GM23338 (cell line): ENCODE measurements around the gene ACVR1C.
A peak's percentile ranks its signal among the peaks of the same experiment; 100 is the strongest.

Source experiments
- CREB1 ChIP-seq: fragments of 250-450 bp; sonication (Bioruptor Pico); IDR thresholded peaks from 2 replicates; pipeline ENCODE4 v1.5.0; 2020; ENCODE audit warnings: low read depth, mild to moderate bottlenecking, moderate library complexity
- CTCF ChIP-seq, 2 experiments: fragments of 200-600 bp in 1 of 2; sonication (generic) in 1 of 2; conservative IDR thresholded peaks; 2 replicates each; pipeline versions ENCODE4 v1.5.1 to v1.6.1; 2016 to 2017; ENCODE audit warnings: antibody characterized with exemption in 2 of 2, low read depth in 2 of 2, mild to moderate bottlenecking in 2 of 2, moderate library complexity in 1 of 2
- ETS1 ChIP-seq: IDR thresholded peaks from 2 replicates; pipeline ENCODE4 v1.6.1; 2016; ENCODE audit warnings: antibody characterized with exemption
- EZH2 ChIP-seq: fragments of 200-600 bp; sonication (generic); IDR thresholded peaks from one replicate; pipeline ENCODE4 v1.8.0; 2017; ENCODE audit warnings: antibody characterized with exemption, mild to moderate bottlenecking, low read depth; ENCODE audit not compliant: unreplicated experiment
- EZH2phosphoT487 ChIP-seq: fragments of 200-600 bp; sonication (generic); IDR thresholded peaks from one replicate; pipeline ENCODE4 v1.8.1; 2018; ENCODE audit warnings: antibody characterized with exemption; ENCODE audit not compliant: unreplicated experiment
- POLR2AphosphoS5 ChIP-seq: IDR thresholded peaks from 2 replicates; pipeline ENCODE4 v1.6.1; 2016; ENCODE audit warnings: antibody characterized with exemption, low read depth
- REST ChIP-seq: IDR thresholded peaks from one replicate; pipeline ENCODE4 v1.6.1; 2018; ENCODE audit warnings: antibody characterized with exemption; ENCODE audit not compliant: unreplicated experiment
- ZNF331 ChIP-seq: fragments of 250-450 bp; sonication (Bioruptor Pico); IDR thresholded peaks from 2 replicates; pipeline ENCODE4 v1.5.0; 2020; ENCODE audit warnings: low read depth, mild to moderate bottlenecking, moderate library complexity
- ZNF462 ChIP-seq: fragments of 250-450 bp; sonication (Bioruptor Pico); IDR thresholded peaks from 2 replicates; pipeline ENCODE4 v1.5.0; 2020; ENCODE audit warnings: mild to moderate bottlenecking, moderate library complexity

GRCh38 chr2:157587576-157587975 lies 41.1 kb downstream of the ACVR1C start:
- TF ChIP-seq CTCF (conservative IDR thresholded peaks at IDR 0.05; ENCODE audit: low read depth in 2 of 2): no peak
- no peak for TF ChIP-seq ZNF462 (CRISPR knock-in tag)
- TF ChIP-seq EZH2: no peak
- TF ChIP-seq REST: peak; percentile 68
- TF ChIP-seq ETS1: no peak
- TF ChIP-seq POLR2AphosphoS5: no peak
- no peak for TF ChIP-seq EZH2phosphoT487
- no peak for TF ChIP-seq ZNF331
- no peak for TF ChIP-seq CREB1
